HG03354 (cell line): ENCODE results near the gene SNX11.

ENCODE experiments used
- ATAC-seq: cut with Tn5 transposase; IDR thresholded peaks from one replicate; pipeline ENCODE4 v1.9.1; 2021; ENCODE audit warnings: mild to moderate bottlenecking; ENCODE audit not compliant: unreplicated experiment, poor library complexity, severe bottlenecking

Gene SNX11

DNA sequence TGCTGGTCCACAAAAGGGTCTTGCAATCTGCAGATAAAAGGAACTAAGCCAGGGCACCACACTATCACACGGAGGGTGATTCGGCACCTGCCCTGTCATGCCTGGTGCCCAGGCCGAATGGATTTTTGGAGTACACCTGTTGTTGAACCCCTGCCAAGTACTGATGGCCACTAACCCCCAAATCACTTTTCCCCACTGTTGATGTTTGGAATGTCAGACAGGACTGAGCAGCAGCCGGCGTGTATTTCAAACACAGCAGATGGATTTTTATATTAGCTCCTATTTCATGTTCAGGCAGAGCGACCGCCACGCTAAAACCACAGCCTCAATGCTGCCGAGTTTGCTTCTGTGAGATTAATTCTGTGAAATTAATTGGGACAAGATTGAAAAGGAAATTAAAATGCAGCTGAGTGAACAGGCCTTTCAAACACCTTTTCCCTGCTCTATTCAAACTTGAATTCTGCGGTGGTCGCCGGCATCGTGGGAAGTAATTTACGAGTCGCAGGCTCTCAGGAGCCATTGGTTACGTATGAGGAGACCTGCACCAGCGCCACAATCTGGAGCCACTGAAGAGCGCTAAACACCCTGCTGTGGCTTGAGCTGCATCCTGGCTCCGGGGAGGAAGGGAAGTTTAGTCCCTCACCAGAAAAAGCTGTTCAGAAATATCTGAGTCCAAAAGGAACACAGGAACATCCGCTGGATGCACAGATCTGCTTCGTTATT, 48.5 kb downstream of the SNX11 start:
- ATAC-seq = no peak

DNA sequence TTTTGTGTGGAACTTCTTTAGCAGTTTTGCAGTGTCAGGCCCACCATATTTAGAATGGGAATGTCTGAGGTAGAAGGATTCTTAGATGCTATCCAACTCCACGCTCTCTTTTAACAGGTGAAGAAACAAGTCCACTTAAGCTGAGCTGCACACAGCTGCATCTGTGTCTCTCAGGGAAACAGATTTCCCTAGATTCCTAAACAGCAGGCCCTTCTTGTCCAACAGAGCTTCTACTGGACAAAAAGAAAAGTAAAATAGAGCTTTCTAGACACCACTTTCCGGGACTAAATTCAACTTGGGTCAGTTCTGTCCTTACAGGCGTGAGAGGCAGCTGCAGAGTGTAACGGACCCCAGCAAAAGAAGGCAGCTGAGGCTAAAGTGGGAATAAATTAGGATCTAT, 51.7 kb downstream of the SNX11 start:
- no peak for ATAC-seq

DNA sequence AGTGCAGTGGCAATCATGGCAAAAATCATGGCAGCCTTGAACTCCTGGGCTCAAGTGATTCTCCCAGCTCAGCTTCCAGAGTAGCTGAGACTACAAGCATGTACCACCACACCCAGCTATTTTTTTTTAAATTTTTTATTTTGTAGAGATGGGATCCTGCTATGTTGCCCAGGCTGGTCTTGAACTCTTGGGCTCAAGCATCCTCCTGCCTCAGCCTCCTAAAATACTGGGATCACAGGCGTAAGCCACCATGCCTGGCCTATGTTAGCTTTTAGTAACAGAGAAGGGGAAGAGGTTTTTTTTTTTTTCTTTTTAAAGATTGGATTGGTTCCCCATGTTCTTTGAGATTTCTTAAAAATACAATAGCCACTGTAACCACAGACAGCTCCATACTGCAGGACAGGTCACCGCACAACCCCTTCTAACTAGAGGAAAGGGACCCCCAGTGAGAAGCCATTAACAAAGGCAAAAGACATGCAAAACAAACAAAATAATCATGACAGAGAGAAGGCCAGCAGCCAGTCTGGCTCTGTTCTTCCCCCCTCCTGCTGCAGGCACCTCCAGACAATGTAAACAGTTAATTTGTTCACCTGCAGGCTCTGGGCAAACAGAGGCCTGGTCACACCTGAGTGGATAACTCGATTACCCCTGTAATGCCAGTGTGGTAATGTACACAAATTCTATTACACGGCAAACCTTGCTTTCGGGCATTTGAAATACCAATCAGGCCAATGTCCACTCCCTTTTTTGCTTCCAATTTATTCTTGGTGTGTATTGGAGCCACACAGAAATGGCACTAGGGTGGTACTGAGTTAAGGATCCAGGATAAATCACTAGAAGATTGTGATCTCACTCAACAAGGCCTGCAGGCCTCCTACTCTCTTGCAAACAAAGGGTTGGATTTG, 52.9 kb downstream of the SNX11 start:
- no peak for ATAC-seq

- ATAC-seq = no peak
Measured at GRCh38 chr17:48161127-48161905, 53.8 kb downstream of the SNX11 start.

DNA sequence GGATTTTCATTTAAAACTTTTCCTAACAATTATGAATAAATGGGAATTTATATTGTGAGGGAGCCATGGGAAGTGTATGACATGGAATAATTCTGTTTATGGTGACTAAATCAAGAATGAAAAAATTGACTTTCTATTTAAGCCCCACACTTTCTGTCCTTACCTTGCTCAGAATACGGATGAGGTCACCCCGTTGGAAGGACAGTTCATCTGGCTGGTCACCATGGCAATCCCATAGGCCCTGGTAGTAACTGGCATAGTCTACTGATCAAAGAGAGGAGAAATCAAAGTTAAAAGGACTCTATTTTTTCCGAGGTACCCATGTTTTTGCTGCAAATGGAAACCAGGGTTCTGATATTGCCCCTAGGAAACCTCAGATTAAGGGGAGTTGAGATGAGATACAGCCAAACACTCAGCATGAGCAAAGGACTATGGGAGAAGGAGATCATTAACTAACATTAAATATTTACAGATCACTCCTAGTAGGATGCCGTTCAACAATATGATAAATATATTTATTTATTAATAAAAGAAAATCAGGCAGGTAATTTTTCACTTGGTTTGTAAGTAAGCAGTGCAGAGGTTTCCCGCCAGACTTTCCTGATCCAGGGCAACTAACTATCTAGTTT, 54.9 kb downstream of the SNX11 start:
- no peak for ATAC-seq

DNA sequence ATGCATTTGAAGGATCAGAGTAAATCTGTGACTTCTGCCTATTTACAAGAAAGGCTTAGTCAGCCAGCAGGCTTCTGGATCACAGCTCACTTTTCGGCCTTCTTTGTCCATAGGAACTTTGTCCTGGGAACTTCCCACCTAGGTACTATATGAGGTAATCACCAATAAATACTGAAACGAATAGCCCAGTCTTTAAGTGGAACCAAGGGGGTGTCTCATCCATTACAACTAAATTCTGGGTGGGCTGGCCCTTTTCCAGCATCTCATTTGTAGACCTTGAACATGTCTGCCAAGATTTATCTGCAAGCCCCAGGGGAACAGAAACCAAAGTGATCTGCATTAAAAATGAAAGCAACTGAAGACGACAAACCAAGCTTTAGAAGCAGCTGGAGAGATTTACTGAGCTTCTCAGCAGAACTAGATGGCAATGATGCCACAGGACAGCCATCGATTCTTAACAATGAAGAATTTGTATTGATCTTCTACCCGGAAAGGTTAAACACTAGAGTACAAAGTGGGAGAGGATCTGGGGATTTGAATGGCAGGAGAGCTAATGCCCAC, 55.5 kb downstream of the SNX11 start:
- no peak for ATAC-seq

- no peak for ATAC-seq
Measured at GRCh38 chr17:48163809-48164208, 56.2 kb downstream of the SNX11 start.

- ATAC-seq = no peak
Measured at GRCh38 chr17:48169926-48170325, 62.4 kb downstream of the SNX11 start.
